GM12865 (cell line): Measurements from ENCODE around the gene UTRN.
A peak's percentile ranks its signal among the peaks of the same experiment; 100 is the strongest.

Source experiments
- DNase-seq: peaks from one replicate; pipeline ENCODE4 v3.0.0; 2010; ENCODE audit warnings: low read depth
- H3K4me3 ChIP-seq: 2 replicates; pipeline ENCODE4 v1.5.1; 2011; ENCODE audit warnings: mild to moderate bottlenecking, low read depth, low read length, control low read depth
- CTCF ChIP-seq: IDR thresholded peaks from 2 replicates; pipeline ENCODE4 v1.5.1; 2011; ENCODE audit warnings: low read length, control low read depth, low read depth, inconsistent platforms; ENCODE audit not compliant: insufficient read depth; ENCODE audit errors: missing control alignments

The UTRN gene

GRCh38 chr6:144279484-144280150 lies 5.5 kb upstream of the UTRN start:
- TF ChIP-seq CTCF, result no peak
- no peak overlapping the region for H3K4me3 ChIP-seq
- no peak for DNase-seq

- no peak for DNase-seq
- peak overlapping the region; percentile 82 for H3K4me3 ChIP-seq
- TF ChIP-seq CTCF, result no peak
Observed at GRCh38 chr6:144283646-144284477, 1.3 kb upstream of the UTRN start.

GRCh38 chr6:144284478-144284782 lies 705 bp upstream of the UTRN start:
- no peak for DNase-seq
- H3K4me3 ChIP-seq, result peak overlapping the region; percentile 82
- TF ChIP-seq CTCF, result no peak

GRCh38 chr6:144285548-144285797 lies 338 bp downstream of the UTRN start:
- no peak for TF ChIP-seq CTCF
- peak overlapping the region; percentile 82 for H3K4me3 ChIP-seq
- no peak for DNase-seq

GRCh38 chr6:144285798-144286502 lies 815 bp downstream of the UTRN start:
- no peak for TF ChIP-seq CTCF
- H3K4me3 ChIP-seq, result peak overlapping the region; percentile 82
- DNase-seq, result peak; percentile 29

- no peak for DNase-seq
- TF ChIP-seq CTCF, result no peak
- H3K4me3 ChIP-seq, result peak overlapping the region; percentile 82
Observed at GRCh38 chr6:144286503-144287393, 1.6 kb downstream of the UTRN start.
